ENCODE results near the gene BPNT1.

GRCh38 chr1:220124542-220124941, 35.0 kb upstream of the BPNT1 start:
- TF ChIP-seq CTCF (IDR thresholded peaks at IDR 0.05; ENCODE audit: low read depth, low read length, missing input control) (no peak), REST (IDR thresholded peaks at IDR 0.05) (no peak), HNF4A (conservative IDR thresholded peaks at IDR 0.05) (no peak)
